HG02763 (cell line): Measurements from ENCODE around the gene BMI1.
"Not testable (repeated sequence)": the region's sequence is repeated elsewhere in the genome, so short reads cannot be mapped to it uniquely, and the experiment has no call there.

ENCODE experiments used
- ATAC-seq: cut with Tn5 transposase; IDR thresholded peaks from one replicate; pipeline ENCODE4 v1.9.1; 2021; ENCODE audit warnings: mild to moderate bottlenecking, moderate library complexity; ENCODE audit not compliant: unreplicated experiment

The BMI1 gene

GRCh38 chr10:22338931-22339330, 18.0 kb downstream of the BMI1 start:
- no peak for ATAC-seq

DNA sequence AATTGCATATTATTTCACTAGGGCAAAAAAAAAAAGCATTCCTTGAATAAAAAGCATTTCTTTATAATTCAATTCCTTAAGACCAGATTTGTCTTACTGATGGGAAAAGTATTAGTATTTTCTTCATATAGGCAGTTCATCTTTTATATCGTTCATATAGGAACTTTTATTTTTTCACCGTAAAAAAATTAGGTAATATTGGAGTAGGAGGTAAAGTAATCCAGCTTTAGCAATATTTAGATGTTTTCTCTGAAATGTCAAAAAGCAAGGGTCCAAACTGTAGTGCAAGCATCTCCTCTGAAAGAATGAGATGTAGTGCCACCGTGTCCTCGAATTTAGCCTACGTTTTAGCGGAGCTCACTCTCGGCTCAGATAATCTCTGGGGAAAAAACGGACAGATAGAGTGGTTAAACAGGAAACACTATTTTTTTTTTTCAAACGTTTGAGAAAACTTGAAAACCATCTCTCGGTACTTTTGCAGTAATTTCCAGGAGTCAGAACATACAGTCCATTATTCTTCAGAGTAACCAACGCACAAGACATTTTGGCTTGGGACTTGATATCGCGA, 18.9 kb downstream of the BMI1 start:
- no peak for ATAC-seq

DNA sequence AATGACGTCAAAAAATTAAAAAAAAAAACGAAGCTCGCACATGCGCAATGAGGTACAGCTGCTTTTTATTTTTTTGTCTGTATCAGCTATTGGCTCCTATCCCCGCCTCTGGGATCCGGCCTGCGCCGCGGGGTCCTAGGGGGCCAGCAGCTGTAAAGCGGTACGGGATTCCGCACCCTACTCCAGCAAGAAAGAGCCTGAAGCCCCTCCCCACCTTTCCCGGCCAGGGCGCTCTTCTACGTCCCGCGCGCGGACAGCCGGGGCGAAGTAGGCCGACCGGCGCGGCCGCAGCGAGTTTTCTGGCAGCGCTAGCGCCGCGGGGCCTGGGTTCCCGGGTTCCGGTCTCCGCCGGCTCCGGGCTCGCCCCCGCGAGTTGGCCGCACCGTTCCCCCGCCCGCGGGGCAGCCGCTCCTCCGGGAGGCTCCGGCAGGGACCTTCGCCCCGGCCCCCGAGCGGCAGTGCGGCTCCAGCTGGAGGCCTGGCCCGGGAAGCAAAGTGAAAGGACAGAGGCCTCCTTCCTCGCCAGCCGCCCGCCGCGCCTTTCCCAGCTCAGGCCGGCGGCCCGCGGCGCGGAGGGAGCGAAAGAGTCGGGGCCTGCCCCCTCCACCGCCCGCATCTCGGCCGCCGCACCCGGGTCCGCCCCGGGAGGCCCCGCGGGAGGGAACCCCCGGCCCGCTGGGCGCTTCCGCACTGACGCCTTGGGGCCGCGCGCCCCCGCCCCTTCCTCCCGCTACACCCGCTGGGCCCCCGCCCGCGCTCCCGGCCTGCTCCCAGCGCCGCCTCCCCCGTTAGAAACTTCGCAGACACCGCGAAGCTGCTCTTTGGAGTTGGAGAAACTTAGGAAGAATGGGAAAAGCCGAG, 19.7 kb downstream of the BMI1 start:
- peak; percentile 46 for ATAC-seq

- peak; percentile 11 for ATAC-seq
These were observed 20.5 kb downstream of the BMI1 start for GRCh38 chr10:22341190-22341925.

DNA sequence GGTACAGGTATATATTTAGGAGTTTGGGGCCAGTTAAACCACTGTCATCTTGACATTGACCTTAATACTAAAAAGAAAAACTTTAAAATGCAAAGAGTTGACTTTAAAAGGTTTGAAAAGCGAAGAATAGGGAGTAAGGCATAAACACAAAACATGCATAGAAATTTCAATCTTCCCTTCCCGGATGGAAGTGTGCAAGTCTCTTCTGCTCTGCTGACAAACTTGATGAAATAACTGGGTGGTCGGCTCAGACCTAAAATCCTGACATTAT, 21.0 kb downstream of the BMI1 start:
- ATAC-seq, result no peak

- no peak for ATAC-seq
These were observed 21.5 kb downstream of the BMI1 start for GRCh38 chr10:22342421-22342820.

GRCh38 chr10:22343731-22344130, 22.8 kb downstream of the BMI1 start:
- no peak for ATAC-seq

DNA sequence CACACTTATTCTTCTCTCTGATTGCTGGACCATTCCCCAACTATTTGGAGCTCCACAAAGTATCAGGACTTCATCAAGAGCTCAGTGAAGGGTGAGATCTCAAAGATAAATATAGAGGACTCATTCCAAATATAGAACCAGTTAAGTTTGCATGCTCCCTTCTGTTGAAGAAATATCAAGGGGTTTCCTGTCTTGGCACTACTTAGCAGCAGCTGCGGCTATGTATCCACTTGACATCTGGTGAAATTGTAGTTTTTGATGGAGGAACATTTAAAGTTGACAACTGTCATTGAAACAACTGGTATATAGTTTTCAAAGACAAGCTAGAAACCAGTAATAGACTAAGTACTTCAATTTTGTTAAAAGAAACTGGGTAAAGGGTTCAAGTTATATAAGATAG, 23.4 kb downstream of the BMI1 start:
- no peak for ATAC-seq

- no peak for ATAC-seq
These were observed 23.9 kb downstream of the BMI1 start for GRCh38 chr10:22344781-22345300.

DNA sequence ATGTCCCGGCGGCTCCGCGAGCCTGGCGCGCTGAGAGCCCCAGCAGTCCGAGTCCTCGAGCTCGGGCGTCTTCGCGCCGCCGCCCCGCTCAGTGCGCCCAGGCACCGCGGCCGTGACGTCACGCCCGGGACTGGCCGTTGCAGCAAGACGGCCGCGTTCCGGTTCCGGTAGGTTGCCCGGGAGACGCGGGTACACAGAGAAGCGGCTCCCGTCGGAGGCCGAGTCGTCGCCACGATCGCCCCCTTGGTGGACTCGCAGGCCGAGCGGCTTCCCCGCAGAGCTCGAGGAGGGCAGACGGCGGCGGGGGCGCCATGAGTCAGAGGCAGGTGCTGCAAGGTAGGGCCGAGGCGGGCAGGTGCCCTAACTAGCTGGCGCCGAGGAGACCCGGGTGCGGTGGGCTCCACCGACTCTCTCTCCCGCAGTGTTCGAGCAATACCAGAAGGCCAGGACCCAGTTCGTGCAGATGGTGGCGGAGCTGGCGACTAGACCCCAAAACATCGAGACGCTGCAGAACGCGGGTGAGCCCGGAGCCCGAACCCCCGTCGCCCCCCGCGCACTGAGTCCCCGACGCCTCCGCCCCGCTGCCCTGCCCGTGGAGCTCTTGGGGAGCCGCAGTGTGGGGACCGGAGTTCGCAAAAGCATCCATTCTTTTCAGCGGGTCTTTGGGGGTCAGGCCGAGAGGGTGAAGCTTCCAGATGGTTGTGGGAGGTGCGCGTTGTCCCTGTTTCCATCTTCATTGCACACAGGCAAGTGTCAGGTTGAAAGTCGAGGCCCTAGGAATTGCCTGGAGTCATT, 24.6 kb downstream of the BMI1 start, which contains the start of gene SPAG6:
TSS of gene SPAG6 (plus strand) at position 196 of the 795 bp plus-strand sequence. CDS start at position 312, 116 bp downstream.
- no peak for ATAC-seq

DNA sequence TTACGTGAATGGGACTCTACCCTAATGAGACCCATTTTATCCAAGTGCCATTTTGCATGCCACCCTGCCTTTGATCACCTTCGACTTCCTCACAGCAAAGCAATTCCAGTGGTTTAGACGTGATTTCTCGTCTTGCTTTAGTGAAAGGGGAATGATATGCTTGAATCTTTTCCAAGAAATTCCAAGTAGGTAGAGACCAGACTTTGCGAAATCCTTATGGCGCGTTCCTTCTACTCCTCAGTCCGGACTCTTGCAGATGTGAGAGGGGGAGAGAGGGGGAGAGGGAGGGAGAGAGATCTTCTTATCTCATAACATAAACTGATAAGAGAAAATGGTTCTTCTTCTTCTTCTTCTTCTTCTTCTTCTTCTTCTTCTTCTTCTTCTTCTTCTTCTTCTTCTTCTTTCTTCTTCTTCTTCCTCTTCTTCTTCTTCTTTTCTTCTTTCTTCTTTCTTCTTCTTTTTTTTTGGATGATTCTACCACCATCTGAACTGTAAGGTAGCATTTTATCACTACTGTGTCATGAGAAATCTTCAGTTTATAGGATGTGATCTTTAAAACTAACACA, 25.3 kb downstream of the BMI1 start:
- ATAC-seq, result no peak

DNA sequence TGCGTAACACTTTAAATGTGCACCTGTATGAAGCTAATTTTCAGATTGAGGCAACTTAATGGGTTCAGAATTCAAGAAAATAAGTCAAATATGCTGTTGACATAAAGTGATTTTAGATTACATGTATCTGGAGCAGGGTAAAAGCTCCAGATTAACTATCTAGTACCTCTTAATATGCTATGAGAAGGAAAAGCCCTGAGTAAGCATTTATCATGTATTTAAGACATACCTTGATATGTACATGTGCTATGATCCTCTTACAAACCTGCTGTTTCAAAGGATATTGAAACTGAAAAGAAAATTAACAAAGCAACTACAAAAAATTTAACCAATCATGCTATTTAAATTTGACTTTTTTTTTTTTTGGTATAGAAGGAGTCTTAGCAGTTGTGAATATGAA, 28.9 kb downstream of the BMI1 start:
- no peak for ATAC-seq

DNA sequence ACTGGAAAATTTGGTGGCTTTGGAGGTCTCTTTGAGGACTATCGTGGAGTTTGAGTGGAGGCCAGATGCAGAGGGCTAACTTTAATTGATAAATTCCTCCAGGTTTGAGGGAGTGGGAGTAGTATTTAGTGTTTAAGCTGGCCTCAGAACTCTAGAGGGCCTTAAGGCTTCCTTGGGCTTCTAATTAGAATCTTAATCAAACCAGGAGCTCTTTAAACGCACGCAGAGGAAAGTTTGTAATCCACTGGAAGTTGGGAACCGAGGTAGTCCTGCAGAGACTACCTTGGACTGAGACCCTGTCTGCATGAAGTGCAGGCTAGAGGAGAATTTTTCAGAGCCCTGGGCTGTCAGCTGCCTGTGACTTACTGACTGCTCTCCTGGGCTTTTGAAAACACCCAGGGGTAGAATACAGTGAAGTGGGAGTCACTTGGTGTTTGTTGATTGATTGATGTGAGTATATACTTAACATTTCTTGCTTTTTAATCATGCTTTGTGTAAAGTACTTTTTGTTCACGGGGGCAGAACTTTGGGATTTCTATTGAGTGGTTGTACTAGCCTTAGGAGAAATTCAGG, 30.3 kb downstream of the BMI1 start:
- no peak for ATAC-seq

- no peak for ATAC-seq
These were observed 35.5 kb downstream of the BMI1 start for GRCh38 chr10:22356324-22356873.

- ATAC-seq, result not testable (repeated sequence)
These were observed 36.9 kb downstream of the BMI1 start for GRCh38 chr10:22357770-22358169.

DNA sequence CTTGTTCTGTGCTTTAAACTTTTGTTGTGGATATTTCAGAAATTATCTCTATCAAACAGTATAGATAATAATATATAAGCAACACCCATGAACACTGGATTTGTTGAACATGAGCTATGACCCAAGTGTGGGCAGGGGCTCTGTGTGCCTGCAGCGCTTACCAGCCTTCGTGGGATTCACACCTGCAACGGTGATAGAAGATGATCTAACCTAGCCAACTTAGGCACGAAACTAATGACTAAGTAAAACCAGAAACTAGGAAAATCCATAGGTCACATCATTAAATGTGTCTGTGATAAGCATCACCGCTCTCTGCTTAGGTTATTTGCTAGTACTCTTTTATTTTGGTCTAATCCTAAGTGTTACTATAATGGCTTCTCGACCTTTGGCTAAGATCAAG, 42.4 kb downstream of the BMI1 start:
- no peak for ATAC-seq

DNA sequence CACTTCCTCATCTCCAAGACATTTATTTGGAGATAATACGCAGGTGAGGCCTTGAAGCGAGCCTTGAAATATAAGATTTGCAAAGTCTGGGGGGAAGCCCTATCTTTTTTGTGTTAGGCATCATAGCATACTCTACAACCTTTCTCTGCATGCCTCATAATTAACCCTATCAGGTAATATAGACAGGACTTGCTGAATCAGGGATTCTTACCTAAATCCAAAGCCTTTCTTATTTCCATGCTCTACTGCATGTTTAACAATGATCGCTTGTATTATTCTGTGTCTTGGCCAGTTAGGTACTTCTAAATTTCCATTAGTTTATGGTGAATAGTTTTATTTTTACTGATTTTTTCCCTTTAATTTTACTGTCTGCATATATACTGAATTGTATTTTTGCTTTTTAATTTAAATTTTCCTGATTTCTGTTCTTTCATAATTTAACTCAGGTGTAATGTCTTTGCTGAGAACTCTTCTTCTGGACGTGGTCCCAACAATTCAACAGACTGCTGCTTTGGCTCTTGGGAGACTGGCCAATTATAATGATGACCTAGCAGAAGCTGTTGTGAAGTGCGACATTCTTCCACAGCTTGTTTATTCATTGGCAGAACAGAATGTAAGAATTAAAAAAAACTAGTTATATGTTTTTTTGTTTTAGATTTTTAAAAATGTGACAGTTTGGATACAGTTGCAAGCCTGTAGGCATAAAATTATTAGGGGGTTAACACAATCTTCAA, 43.7 kb downstream of the BMI1 start:
- no peak for ATAC-seq

DNA sequence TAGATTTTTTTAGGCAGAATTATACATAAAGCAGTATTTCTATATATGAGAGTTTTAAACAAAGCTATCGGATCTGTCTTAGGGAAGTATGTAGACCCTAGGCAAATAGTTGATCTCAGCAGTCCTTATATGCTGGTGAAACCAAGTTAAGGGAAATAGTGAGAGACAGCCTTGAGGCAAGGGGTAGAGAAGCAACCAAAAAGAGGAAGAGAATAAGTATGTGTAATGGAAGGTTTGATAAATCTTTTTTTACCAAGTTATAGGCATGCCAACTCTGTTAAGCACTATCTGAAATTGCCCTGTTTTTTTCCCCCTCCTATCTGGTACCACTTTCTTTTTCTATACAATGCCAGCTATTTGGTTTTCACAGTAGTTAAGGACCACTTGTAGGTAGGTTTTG, 44.3 kb downstream of the BMI1 start:
- no peak for ATAC-seq
